Uterus (tissue), 2 donors: ENCODE measurements around the gene CDK15.

Experiments
- POLR2A ChIP-seq, 2 donors: fragments of 450-650 bp; IDR thresholded peaks; one replicate each; pipeline ENCODE4 v1.6.1; 2016; ENCODE audit warnings: antibody characterized with exemption in 2 of 2, mild to moderate bottlenecking in 1 of 2, moderate library complexity in 1 of 2
- TF ChIP-seq, protein P1 (sequence below), 4 experiments: fragments of 200-600 bp in 2 of 4; fragments of 450-650 bp in 2 of 4; sonication (generic) in 2 of 4; IDR thresholded peaks; one replicate each; pipeline ENCODE4 v1.5.1; 2016 to 2019; ENCODE audit warnings: antibody characterized with exemption in 4 of 4, mild to moderate bottlenecking in 2 of 4, moderate library complexity in 1 of 4

DNA sequence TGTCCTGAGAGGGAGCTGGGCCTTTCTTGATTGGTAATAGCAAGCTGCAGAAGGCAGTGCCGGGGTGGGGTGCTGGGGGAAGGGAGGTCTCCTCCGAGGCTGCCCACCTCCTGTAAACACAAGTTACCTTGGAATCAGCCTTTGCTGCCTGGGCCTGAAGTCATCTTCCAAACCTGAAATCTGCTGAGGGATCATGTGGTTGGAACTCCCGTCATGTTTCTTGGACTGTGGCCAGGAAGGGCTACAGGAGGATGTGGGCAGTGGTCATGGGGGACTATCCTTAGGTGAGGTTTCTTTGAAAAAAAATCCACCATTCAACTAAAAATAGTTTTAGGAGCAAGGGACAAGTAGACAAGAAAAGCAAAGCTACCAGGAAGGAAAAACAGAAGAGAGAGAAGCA lies 74.2 kb downstream of the CDK15 start:
- TF ChIP-seq, protein P1, sequence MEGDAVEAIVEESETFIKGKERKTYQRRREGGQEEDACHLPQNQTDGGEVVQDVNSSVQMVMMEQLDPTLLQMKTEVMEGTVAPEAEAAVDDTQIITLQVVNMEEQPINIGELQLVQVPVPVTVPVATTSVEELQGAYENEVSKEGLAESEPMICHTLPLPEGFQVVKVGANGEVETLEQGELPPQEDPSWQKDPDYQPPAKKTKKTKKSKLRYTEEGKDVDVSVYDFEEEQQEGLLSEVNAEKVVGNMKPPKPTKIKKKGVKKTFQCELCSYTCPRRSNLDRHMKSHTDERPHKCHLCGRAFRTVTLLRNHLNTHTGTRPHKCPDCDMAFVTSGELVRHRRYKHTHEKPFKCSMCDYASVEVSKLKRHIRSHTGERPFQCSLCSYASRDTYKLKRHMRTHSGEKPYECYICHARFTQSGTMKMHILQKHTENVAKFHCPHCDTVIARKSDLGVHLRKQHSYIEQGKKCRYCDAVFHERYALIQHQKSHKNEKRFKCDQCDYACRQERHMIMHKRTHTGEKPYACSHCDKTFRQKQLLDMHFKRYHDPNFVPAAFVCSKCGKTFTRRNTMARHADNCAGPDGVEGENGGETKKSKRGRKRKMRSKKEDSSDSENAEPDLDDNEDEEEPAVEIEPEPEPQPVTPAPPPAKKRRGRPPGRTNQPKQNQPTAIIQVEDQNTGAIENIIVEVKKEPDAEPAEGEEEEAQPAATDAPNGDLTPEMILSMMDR (IDR thresholded peaks at IDR 0.05): no peak
- no peak for TF ChIP-seq POLR2A (IDR thresholded peaks at IDR 0.05)
